ENCODE measurements around the gene CAMP.

CAMP gene

GRCh38 chr3:48215019-48215418 is 8.3 kb upstream of the CAMP start:
- no peak for DNase-seq

- no peak for DNase-seq
These were observed 7.8 kb upstream of the CAMP start for GRCh38 chr3:48215466-48215865.

GRCh38 chr3:48215876-48216275 is 7.4 kb upstream of the CAMP start:
- no peak for DNase-seq

GRCh38 chr3:48217449-48217848 is 5.8 kb upstream of the CAMP start:
- DNase-seq: no peak

GRCh38 chr3:48218537-48218936 is 4.8 kb upstream of the CAMP start:
- DNase-seq: no peak

- no peak for DNase-seq
These were observed 3.8 kb upstream of the CAMP start for GRCh38 chr3:48219543-48219942.

GRCh38 chr3:48220746-48221145 is 2.5 kb upstream of the CAMP start:
- DNase-seq: no peak

GRCh38 chr3:48225587-48225986 is 2.3 kb downstream of the CAMP start:
- no peak for DNase-seq

- DNase-seq: no peak
These were observed 3.6 kb downstream of the CAMP start for GRCh38 chr3:48226939-48227338.

GRCh38 chr3:48232232-48232631 is 8.9 kb downstream of the CAMP start:
- DNase-seq: no peak

- peak; percentile 9 to 84 for DNase-seq
These were observed 9.4 kb downstream of the CAMP start for GRCh38 chr3:48232734-48233133.

- no peak for DNase-seq
These were observed 10.2 kb downstream of the CAMP start for GRCh38 chr3:48233542-48233941.

GRCh38 chr3:48236531-48236930 is 13.2 kb downstream of the CAMP start:
- DNase-seq: no peak

GRCh38 chr3:48238531-48239085 is 15.3 kb downstream of the CAMP start:
- no peak for DNase-seq

- DNase-seq: no peak
These were observed 17.0 kb downstream of the CAMP start for GRCh38 chr3:48240000-48240963.

- no peak for DNase-seq
These were observed 18.6 kb downstream of the CAMP start for GRCh38 chr3:48241796-48242455.

GRCh38 chr3:48243886-48244285 is 20.6 kb downstream of the CAMP start:
- no peak for DNase-seq

- DNase-seq: no peak
These were observed 21.2 kb downstream of the CAMP start for GRCh38 chr3:48244461-48244860.

- DNase-seq: no peak
These were observed 21.8 kb downstream of the CAMP start for GRCh38 chr3:48245136-48245535.

- peak; percentile 10 to 24 for DNase-seq
These were observed 24.1 kb downstream of the CAMP start for GRCh38 chr3:48247401-48247811.

- no peak for DNase-seq
These were observed 25.0 kb downstream of the CAMP start for GRCh38 chr3:48248095-48248850.

GRCh38 chr3:48256557-48256956 is 33.3 kb downstream of the CAMP start:
- DNase-seq: no peak

GRCh38 chr3:48258530-48258929 is 35.2 kb downstream of the CAMP start:
- DNase-seq: no peak

Measured in bone marrow (tissue), 2 donors.